DOHH2 (cell line): ENCODE data around the gene SORBS1.

Experiments
- H3F3A ChIP-seq: fragments of 200-600 bp; sonication (generic), shearing (Covaris generic); 2 replicates; pipeline ENCODE4 v1.6.0; 2016; ENCODE audit warnings: antibody characterized with exemption, mild to moderate bottlenecking; ENCODE audit not compliant: control insufficient read depth, insufficient read depth
- H3K27ac ChIP-seq: fragments of 200-600 bp; sonication (generic); 2 replicates; pipeline ENCODE4 v1.5.1; 2014; ENCODE audit warnings: low read depth, mild to moderate bottlenecking, low read length, moderate library complexity
- H3K27me3 ChIP-seq: fragments of 200-600 bp; sonication (generic); 2 replicates; pipeline ENCODE4 v1.6.1; 2014; ENCODE audit warnings: mild to moderate bottlenecking, low read length, mixed read lengths; ENCODE audit not compliant: control insufficient read depth
- H3K36me3 ChIP-seq: fragments of 200-600 bp; sonication (generic); 2 replicates; pipeline ENCODE4 v1.6.1; 2014; ENCODE audit warnings: mild to moderate bottlenecking, low read length, moderate library complexity, mixed read lengths; ENCODE audit not compliant: control insufficient read depth
- H3K4me1 ChIP-seq: fragments of 200-600 bp; sonication (generic); 2 replicates; pipeline ENCODE4 v1.6.1; 2014; ENCODE audit warnings: mild to moderate bottlenecking, low read length, mixed read lengths; ENCODE audit not compliant: control insufficient read depth
- H3K4me2 ChIP-seq: fragments of 200-600 bp; sonication (generic); 2 replicates; pipeline ENCODE4 v1.6.0; 2014; ENCODE audit warnings: mild to moderate bottlenecking, low read length, moderate library complexity
- H3K4me3 ChIP-seq: fragments of 200-600 bp; sonication (generic); 2 replicates; pipeline ENCODE4 v1.5.1; 2014; ENCODE audit warnings: mild to moderate bottlenecking, low read length, mixed read lengths
- H3K79me2 ChIP-seq: fragments of 200-600 bp; sonication (generic); 2 replicates; pipeline ENCODE4 v1.6.1; 2014; ENCODE audit warnings: mild to moderate bottlenecking, low read length, mixed read lengths; ENCODE audit not compliant: control insufficient read depth
- H3K9me2 ChIP-seq: fragments of 200-600 bp; sonication (generic); replicated peaks from 2 replicates; pipeline ENCODE4 v1.6.1; 2014; ENCODE audit warnings: mild to moderate bottlenecking, low read length, mixed read lengths; ENCODE audit not compliant: control insufficient read depth
- H3K9me3 ChIP-seq: fragments of 200-600 bp; sonication (generic); 2 replicates; pipeline ENCODE4 v1.6.1; 2014; ENCODE audit warnings: antibody characterized with exemption, low read length, mixed read lengths; ENCODE audit not compliant: control insufficient read depth, insufficient read depth
- H4K20me1 ChIP-seq: fragments of 200-600 bp; sonication (generic); 2 replicates; pipeline ENCODE4 v1.6.0; 2014; ENCODE audit warnings: low read depth, mild to moderate bottlenecking, antibody characterized with exemption, low read length, moderate library complexity; ENCODE audit not compliant: control insufficient read depth, insufficient read depth
- CTCF ChIP-seq: fragments of 200-600 bp; sonication (generic); IDR thresholded peaks from one replicate; pipeline ENCODE4 v1.5.1; 2014; ENCODE audit warnings: antibody characterized with exemption, mild to moderate bottlenecking, low read depth, low read length; ENCODE audit not compliant: poor library complexity, severe bottlenecking
- EZH2phosphoT487 ChIP-seq: fragments of 200-600 bp; sonication (generic); IDR thresholded peaks from 2 replicates; pipeline ENCODE4 v1.6.1; 2017; ENCODE audit warnings: borderline replicate concordance, mild to moderate bottlenecking, antibody characterized with exemption, low read length, moderate library complexity, mixed read lengths

Gene SORBS1

DNA sequence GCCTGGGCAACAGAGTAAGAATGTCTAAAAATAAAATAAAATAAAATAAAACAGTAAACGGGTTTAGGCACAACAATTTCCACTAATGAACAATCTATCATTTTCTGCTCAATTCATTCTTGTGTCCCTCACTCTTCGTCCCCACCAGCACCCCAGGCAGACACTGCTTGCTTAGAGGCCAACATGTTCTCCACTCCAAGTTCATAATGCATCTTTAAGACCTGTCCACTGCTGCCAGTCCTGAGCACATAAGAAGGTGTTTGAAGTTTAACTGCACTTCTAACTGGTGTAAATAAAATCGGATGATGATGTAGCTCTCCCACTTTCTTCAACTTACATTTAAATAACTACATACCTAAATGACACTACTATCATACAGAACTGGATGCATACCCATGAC, 283.6 kb downstream of the SORBS1 start:
- no peaks in the 10 kb centered on the region for H3K27me3 ChIP-seq
- H3K9me3 ChIP-seq: no peaks in the 10 kb centered on the region
- H3K4me2 ChIP-seq: no peak overlapping the region
- H3K79me2 ChIP-seq: peaks cover 95% of the 10 kb centered on the region
- no peak for TF ChIP-seq CTCF
- TF ChIP-seq EZH2phosphoT487: no peak
- H3K4me3 ChIP-seq: no peak overlapping the region
- no peaks in the 10 kb centered on the region for H3K9me2 ChIP-seq
- no peaks in the 10 kb centered on the region for H3F3A ChIP-seq
- peaks cover 10% of the 10 kb centered on the region; the same call in 1 of the 2 replicates for H4K20me1 ChIP-seq
- peaks cover 20% of the 10 kb centered on the region for H3K4me1 ChIP-seq
- no peak overlapping the region for H3K27ac ChIP-seq
- no peaks in the 10 kb centered on the region for H3K36me3 ChIP-seq

GRCh38 chr10:95277201-95277570, 284.0 kb downstream of the SORBS1 start:
- H3K4me1 ChIP-seq: peaks cover 20% of the 10 kb centered on the region
- no peaks in the 10 kb centered on the region for H3K9me2 ChIP-seq
- H3K27me3 ChIP-seq: no peaks in the 10 kb centered on the region
- H3K4me2 ChIP-seq: no peak overlapping the region
- no peaks in the 10 kb centered on the region for H3K36me3 ChIP-seq
- peaks cover 6% of the 10 kb centered on the region; the same call in 1 of the 2 replicates for H4K20me1 ChIP-seq
- peaks cover 91% of the 10 kb centered on the region for H3K79me2 ChIP-seq
- H3F3A ChIP-seq: no peaks in the 10 kb centered on the region
- no peaks in the 10 kb centered on the region for H3K9me3 ChIP-seq
- H3K27ac ChIP-seq: no peak overlapping the region
- no peak overlapping the region for H3K4me3 ChIP-seq
- no peak for TF ChIP-seq EZH2phosphoT487
- TF ChIP-seq CTCF: no peak

DNA sequence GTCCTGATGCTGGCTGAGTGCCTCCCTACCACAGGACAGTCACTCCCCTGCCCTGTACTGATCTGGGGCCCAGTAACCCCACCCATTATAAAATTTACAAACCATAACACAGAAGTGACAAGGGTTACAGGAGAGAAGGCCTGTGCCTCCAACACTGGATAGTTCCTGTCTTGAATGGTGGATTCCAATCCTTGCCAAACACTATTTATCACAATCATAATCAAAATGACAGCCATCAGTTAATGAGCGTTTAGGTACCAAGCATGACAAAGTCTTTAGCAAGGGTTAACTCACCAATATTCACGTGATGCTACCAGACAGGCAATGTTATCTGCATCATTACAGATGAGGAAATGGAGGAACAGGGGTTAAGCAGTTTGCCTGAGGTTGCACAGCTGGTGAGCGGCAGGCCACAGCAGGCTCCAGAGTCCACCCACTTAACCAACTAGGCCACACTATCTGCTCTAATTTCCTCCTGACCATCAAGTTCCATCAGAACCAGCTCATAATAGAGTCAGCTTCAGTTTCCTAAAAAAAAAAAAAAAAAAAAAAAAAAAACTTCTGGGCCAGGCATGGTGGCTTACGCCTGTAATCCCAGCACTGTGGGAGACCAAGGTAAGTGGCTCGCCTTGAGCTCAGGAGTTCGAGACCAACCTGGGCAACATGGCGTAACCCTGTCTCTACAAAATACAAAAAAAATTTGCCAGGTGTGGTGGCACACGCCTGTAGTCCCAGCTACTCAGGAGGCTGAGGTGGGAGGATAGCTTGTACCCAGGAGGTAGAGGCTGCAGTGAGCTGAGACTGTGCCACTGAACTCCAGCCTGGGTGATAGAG, 284.6 kb downstream of the SORBS1 start:
- Histone ChIP-seq H3K36me3 (0 out of 2 replicates have a peak, but pooled peaks cover under 1% of the 10 kb centered on the region), H3K4me3 (no peak overlapping the region), H3K27me3 (no peaks in the 10 kb centered on the region), H3K4me1 (peaks cover 18% of the 10 kb centered on the region), H3F3A (no peaks in the 10 kb centered on the region), H3K27ac (no peak overlapping the region), H4K20me1 (0 out of 2 replicates have a peak, but pooled peaks cover under 1% of the 10 kb centered on the region), H3K79me2 (peaks cover 85% of the 10 kb centered on the region), H3K4me2 (no peak overlapping the region), H3K9me3 (no peaks in the 10 kb centered on the region), H3K9me2 (no peaks in the 10 kb centered on the region)
- TF ChIP-seq CTCF: no peak
- no peak for TF ChIP-seq EZH2phosphoT487
